Brain microvascular endothelial cell (primary cell): ENCODE measurements around the gene TAF8.

Source experiments
- DNase-seq: peaks from one replicate; pipeline ENCODE4 v3.0.0-alpha.2; 2020
- H3K27ac ChIP-seq: fragments of 250-450 bp; sonication (Bioruptor Pico); 2 replicates; pipeline ENCODE4 v1.5.1; 2020; ENCODE audit warnings: mild to moderate bottlenecking, moderate library complexity
- H3K27me3 ChIP-seq: fragments of 250-450 bp; sonication (Bioruptor Pico); replicated peaks from 2 replicates; pipeline ENCODE4 v1.5.1; 2020; ENCODE audit warnings: mild to moderate bottlenecking
- H3K36me3 ChIP-seq: fragments of 250-450 bp; sonication (Bioruptor Pico); replicated peaks from 2 replicates; pipeline ENCODE4 v1.5.1; 2020; ENCODE audit warnings: mild to moderate bottlenecking
- H3K4me3 ChIP-seq: 2 replicates; pipeline ENCODE4 v1.5.1; 2011; ENCODE audit warnings: low read depth, mild to moderate bottlenecking, control low read depth, low read length, moderate library complexity
- CTCF ChIP-seq: IDR thresholded peaks from 2 replicates; pipeline ENCODE4 v1.5.1; 2011; ENCODE audit warnings: low read depth, mild to moderate bottlenecking, moderate library complexity, low read length, control low read depth, inconsistent platforms; ENCODE audit errors: missing control alignments
- in situ Hi-C: cut with HindIII; loops from 2 replicates; pipeline ENCODE4 v1.10.0; 2017; ENCODE audit warnings: low sequenced_read_pairs, low pct_ligation_motif_present

The TAF8 gene

GRCh38 chr6:42047790-42048405 is 2.4 kb upstream of the TAF8 start:
- peaks cover 8% of the 10 kb centered on the region for H3K36me3 ChIP-seq
- in situ Hi-C loops: loop anchor here (25.0 kb wide), 1 partner anchor 261 kb away; the partner anchor contains the start of genes FRS3, PRICKLE4 and TOMM6
- DNase-seq: no peak
- TF ChIP-seq CTCF: no peak
- no peaks in the 10 kb centered on the region for H3K27me3 ChIP-seq
- H3K27ac ChIP-seq: no peak overlapping the region
- H3K4me3 ChIP-seq: peak overlapping the region; percentile 81

- TF ChIP-seq CTCF: no peak
- DNase-seq: no peak
- no peak overlapping the region for H3K27ac ChIP-seq
- H3K36me3 ChIP-seq: peaks cover 17% of the 10 kb centered on the region
- H3K4me3 ChIP-seq: peak overlapping the region; percentile 81
- no peaks in the 10 kb centered on the region for H3K27me3 ChIP-seq
- in situ Hi-C loops: loop anchor here (25.0 kb wide), 1 partner anchor 262 kb away; the partner anchor contains the start of genes FRS3, PRICKLE4 and TOMM6
These were observed 1.1 kb upstream of the TAF8 start for GRCh38 chr6:42049116-42049809.

- no peak for TF ChIP-seq CTCF
- DNase-seq: no peak
- Histone ChIP-seq H3K27me3 (no peaks in the 10 kb centered on the region), H3K4me3 (peak overlapping the region; percentile 44), H3K36me3 (peaks cover 22% of the 10 kb centered on the region), H3K27ac (peak overlapping the region; percentile 94)
- in situ Hi-C loops: loop anchor here (25.0 kb wide), 1 partner anchor 263 kb away; the partner anchor contains the start of genes FRS3, PRICKLE4 and TOMM6
These were observed 402 bp upstream of the TAF8 start for GRCh38 chr6:42049948-42050296.

GRCh38 chr6:42051268-42051653 is 937 bp downstream of the TAF8 start:
- peaks cover 35% of the 10 kb centered on the region for H3K36me3 ChIP-seq
- TF ChIP-seq CTCF: no peak
- in situ Hi-C loops: no loop called here
- no peak for DNase-seq
- H3K27ac ChIP-seq: peak overlapping the region; percentile 94
- peak overlapping the region; percentile 92 for H3K4me3 ChIP-seq
- H3K27me3 ChIP-seq: no peaks in the 10 kb centered on the region

- TF ChIP-seq CTCF: no peak
- peaks cover 49% of the 10 kb centered on the region for H3K36me3 ChIP-seq
- DNase-seq: no peak
- H3K27me3 ChIP-seq: no peaks in the 10 kb centered on the region
- in situ Hi-C loops: no loop called here
- H3K27ac ChIP-seq: no peak overlapping the region
- no peak overlapping the region for H3K4me3 ChIP-seq
These were observed 3.3 kb downstream of the TAF8 start for GRCh38 chr6:42053601-42054000.
